Suprapubic skin (tissue), 4 donors: ENCODE data around the gene FYN. TPM values are rescaled to one million over a fixed set of nuclear protein-coding genes. Genes with fewer than 3 reads are reported as not detected.

Source experiments
- DNase-seq, 2 donors: peaks; one replicate each; pipeline ENCODE4 v3.0.0-alpha.2; 2019; ENCODE audit warnings: low spot score in 2 of 2
- H3K27ac ChIP-seq: fragments of 200-600 bp; sonication (generic); one replicate; pipeline ENCODE4 v1.5.1; 2019
- H3K27me3 ChIP-seq: fragments of 200-600 bp; sonication (generic); one replicate; pipeline ENCODE4 v1.5.1; 2019
- H3K36me3 ChIP-seq: fragments of 200-600 bp; sonication (generic); one replicate; pipeline ENCODE4 v1.5.1; 2019
- H3K4me1 ChIP-seq: fragments of 200-600 bp; sonication (generic); one replicate; pipeline ENCODE4 v1.5.1; 2019
- H3K4me3 ChIP-seq: fragments of 200-600 bp; sonication (generic); one replicate; pipeline ENCODE4 v1.5.1; 2019; ENCODE audit warnings: mild to moderate bottlenecking
- H3K9me3 ChIP-seq: fragments of 200-600 bp; sonication (generic); one replicate; pipeline ENCODE4 v1.5.1; 2019
- EP300 ChIP-seq: sonication (generic); formaldehyde crosslinking; IDR thresholded peaks from one replicate; pipeline ENCODE4 v1.6.1; 2017; ENCODE audit warnings: antibody characterized with exemption
- POLR2A ChIP-seq, 2 donors: fragments of 450-650 bp; IDR thresholded peaks; one replicate each; pipeline ENCODE4 v1.6.1; 2017; ENCODE audit warnings: antibody characterized with exemption in 2 of 2, mild to moderate bottlenecking in 2 of 2, moderate library complexity in 2 of 2
- POLR2AphosphoS5 ChIP-seq, 3 donors: sonication (generic); formaldehyde crosslinking; IDR thresholded peaks; one replicate each; pipeline ENCODE4 v1.6.1; 2017; ENCODE audit warnings: antibody characterized with exemption in 3 of 3
- WGBS: methylation state at CpG from one replicate; pipeline ENCODE4 v1.1.5; 2018; 5-methylcytosine and 5-hydroxymethylcytosine counted together
- total RNA-seq, 4 donors: library from RNA; depleted of rRNA; stranded (reverse); fragments of >200 nt; gene quantifications; one replicate each; pipeline ENCODE4 v1.1.0, GENCODE V29; 2016
- TF ChIP-seq, protein P1 (sequence below), 2 donors: fragments of 200-600 bp in 1 of 2; fragments of 450-650 bp in 1 of 2; sonication (generic) in 1 of 2; IDR thresholded peaks; one replicate each; pipeline ENCODE4 v1.5.1; 2016 to 2019; ENCODE audit warnings: antibody characterized with exemption in 2 of 2, mild to moderate bottlenecking in 1 of 2, moderate library complexity in 1 of 2

FYN gene
- total RNA-seq, 4 donors from 2014 or later: 36.6 to 89.6 (median 67.3) TPM

DNA sequence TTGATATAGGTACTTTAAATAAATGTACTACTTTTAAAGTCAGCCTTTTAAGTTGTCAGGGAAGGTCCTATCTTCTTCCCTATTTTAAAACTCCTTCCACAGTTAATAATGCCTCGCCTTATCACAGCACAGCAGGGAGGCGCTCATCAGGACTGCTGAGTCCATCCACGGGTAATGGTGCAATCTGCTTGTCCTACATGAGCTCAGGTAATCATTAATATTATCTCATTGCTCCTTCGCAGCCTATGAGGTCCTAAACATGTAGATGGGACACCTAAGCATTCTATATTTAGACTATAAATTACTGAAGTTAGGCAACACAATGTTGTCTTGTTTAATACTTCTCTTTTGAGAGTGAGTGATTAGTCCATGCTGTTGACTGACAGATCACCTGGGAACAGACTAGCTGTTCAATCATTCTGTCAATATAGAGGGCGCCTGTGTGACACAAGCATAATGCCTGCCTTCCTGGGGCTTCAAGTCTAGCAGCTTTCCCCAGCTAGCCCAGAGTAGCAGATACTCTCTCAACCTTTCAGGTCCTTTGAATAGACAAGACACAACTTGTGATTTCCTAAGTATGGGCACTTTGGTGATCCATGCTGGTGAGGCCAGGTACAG, 91.0 kb downstream of the FYN start:
- H3K27me3 ChIP-seq: no peaks in the 10 kb centered on the region
- peaks cover 15% of the 10 kb centered on the region for H3K4me1 ChIP-seq
- H3K27ac ChIP-seq: no peak overlapping the region
- no peaks in the 10 kb centered on the region for H3K9me3 ChIP-seq
- DNase-seq: no peak
- WGBS: 92% methylated on average over 5 of the region's 5 CpGs
- TF ChIP-seq EP300 (no peak), POLR2AphosphoS5 (IDR thresholded peaks at IDR 0.05) (no peak), POLR2A (IDR thresholded peaks at IDR 0.05) (no peak)
- TF ChIP-seq, protein P1, sequence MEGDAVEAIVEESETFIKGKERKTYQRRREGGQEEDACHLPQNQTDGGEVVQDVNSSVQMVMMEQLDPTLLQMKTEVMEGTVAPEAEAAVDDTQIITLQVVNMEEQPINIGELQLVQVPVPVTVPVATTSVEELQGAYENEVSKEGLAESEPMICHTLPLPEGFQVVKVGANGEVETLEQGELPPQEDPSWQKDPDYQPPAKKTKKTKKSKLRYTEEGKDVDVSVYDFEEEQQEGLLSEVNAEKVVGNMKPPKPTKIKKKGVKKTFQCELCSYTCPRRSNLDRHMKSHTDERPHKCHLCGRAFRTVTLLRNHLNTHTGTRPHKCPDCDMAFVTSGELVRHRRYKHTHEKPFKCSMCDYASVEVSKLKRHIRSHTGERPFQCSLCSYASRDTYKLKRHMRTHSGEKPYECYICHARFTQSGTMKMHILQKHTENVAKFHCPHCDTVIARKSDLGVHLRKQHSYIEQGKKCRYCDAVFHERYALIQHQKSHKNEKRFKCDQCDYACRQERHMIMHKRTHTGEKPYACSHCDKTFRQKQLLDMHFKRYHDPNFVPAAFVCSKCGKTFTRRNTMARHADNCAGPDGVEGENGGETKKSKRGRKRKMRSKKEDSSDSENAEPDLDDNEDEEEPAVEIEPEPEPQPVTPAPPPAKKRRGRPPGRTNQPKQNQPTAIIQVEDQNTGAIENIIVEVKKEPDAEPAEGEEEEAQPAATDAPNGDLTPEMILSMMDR (IDR thresholded peaks at IDR 0.05): no peak
- no peaks in the 10 kb centered on the region for H3K36me3 ChIP-seq
- no peak overlapping the region for H3K4me3 ChIP-seq

DNA sequence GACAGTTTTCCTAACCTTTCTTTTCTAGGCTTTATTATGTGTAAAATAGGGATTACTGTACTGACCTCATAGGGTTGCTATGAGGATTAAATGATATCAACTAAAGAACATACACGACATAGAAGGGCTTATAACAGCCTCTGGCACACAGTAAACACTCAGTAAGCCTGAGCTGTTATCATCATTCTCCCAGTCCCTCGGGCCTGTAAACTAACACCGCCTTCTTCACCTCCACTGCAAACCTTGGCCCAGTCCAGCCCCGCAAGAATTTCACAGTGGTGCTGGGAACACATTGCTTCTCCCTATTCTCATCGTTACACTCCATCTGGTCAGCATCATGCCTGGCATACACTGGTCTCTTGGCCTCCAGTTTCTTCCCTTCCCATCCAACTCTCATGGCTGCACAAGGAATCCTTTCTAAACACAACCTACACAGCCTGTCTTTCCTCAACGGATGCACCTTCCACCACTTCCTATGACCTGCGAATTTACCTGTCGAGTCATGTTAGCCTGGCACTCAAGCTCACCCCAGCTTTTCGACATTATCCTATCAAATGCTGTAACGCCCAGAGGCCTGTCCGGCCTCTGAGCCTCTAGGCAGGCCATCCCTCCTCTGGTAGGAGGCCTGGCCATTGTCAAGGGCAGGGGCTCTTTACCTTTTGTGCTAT, 92.1 kb downstream of the FYN start:
- Histone ChIP-seq H3K27ac (peak overlapping the region; percentile 7), H3K36me3 (no peaks in the 10 kb centered on the region), H3K27me3 (no peaks in the 10 kb centered on the region), H3K4me3 (no peak overlapping the region), H3K9me3 (no peaks in the 10 kb centered on the region), H3K4me1 (peaks cover 19% of the 10 kb centered on the region)
- WGBS: 57% methylated on average over 11 of the region's 11 CpGs
- TF ChIP-seq POLR2AphosphoS5 (IDR thresholded peaks at IDR 0.05) (no peak), EP300 (no peak), POLR2A (IDR thresholded peaks at IDR 0.05) (no peak)
- TF ChIP-seq, protein P1 (IDR thresholded peaks at IDR 0.05): no peak
- no peak for DNase-seq

DNA sequence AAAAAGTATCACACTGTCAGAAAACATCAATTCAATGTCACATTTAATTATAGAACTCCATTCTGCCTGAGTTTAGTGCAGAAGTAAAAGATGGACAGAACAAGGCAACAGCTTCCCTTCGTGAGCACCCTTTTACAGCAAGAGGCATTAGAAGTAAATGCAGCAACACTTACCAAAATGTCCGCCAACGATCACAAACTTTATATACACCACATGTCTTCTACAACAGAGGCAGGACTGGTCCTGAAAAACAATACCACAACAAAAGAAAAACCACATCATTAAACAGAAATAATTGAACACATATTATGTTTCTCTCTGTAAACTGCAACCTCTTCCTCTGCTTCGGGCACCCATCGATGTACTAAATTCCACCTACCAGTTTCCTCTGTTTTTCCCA, 92.9 kb downstream of the FYN start:
- no peak for TF ChIP-seq POLR2AphosphoS5 (IDR thresholded peaks at IDR 0.05)
- TF ChIP-seq, protein P1 (IDR thresholded peaks at IDR 0.05): no peak
- no peak for TF ChIP-seq EP300
- TF ChIP-seq POLR2A (IDR thresholded peaks at IDR 0.05): no peak
- whole genome bisulfite sequencing: 67% methylated on average over 5 of the region's 5 CpGs
- Histone ChIP-seq H3K4me3 (no peak overlapping the region), H3K36me3 (no peaks in the 10 kb centered on the region), H3K27me3 (no peaks in the 10 kb centered on the region), H3K4me1 (peaks cover 22% of the 10 kb centered on the region), H3K27ac (no peak overlapping the region), H3K9me3 (no peaks in the 10 kb centered on the region)
- DNase-seq: no peak

DNA sequence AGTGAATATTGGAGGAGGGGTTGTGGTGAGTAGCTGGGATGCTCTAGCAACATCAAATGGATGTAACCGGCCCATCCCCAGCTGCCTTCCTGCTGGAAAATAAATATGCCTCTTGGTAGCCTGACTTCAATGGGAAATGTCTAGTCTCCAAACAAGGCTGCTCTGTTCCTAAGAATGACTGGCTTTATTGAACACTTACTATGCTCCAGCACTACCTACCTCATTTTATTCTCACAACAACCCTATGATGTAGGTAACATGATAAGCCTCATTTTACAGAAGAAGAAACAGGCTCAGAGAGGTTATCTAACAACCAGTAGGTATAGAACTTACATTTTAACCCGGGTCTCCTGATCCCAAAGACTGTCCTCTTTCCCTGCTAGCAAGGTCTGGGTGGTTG, 93.6 kb downstream of the FYN start:
- H3K36me3 ChIP-seq: no peaks in the 10 kb centered on the region
- TF ChIP-seq, protein P1 (IDR thresholded peaks at IDR 0.05): no peak
- no peak for TF ChIP-seq POLR2A (IDR thresholded peaks at IDR 0.05)
- no peak for TF ChIP-seq EP300
- TF ChIP-seq POLR2AphosphoS5 (IDR thresholded peaks at IDR 0.05): no peak
- no peaks in the 10 kb centered on the region for H3K27me3 ChIP-seq
- H3K27ac ChIP-seq: no peak overlapping the region
- WGBS: 100% methylated on average over 2 of the region's 2 CpGs
- peaks cover 22% of the 10 kb centered on the region for H3K4me1 ChIP-seq
- DNase-seq: no peak
- H3K9me3 ChIP-seq: no peaks in the 10 kb centered on the region
- no peak overlapping the region for H3K4me3 ChIP-seq

DNA sequence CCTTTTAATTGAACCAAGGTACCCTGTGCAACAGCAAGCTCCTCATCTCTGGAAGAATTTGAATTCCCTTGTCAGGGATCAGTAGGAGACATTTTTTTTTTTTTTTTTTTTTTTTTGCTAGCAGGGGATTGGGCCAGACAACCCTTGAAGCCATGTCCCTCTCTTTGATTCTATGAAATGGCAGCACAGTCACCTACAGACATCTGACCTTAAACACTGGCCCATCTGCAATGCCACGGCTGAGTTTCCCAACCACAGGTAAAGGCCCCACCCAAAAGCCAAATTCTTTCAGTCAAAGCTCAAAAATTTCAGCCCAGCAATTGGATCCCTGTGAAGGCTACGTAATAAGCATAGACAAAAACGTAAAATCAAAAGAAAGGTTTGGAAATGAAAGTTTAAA, 94.2 kb downstream of the FYN start:
- peaks cover 17% of the 10 kb centered on the region for H3K4me1 ChIP-seq
- no peak overlapping the region for H3K27ac ChIP-seq
- WGBS: 94% methylated on average over 3 of the region's 3 CpGs

More for the DNA sequence above, 94.2 kb downstream of the FYN start:
- no peaks in the 10 kb centered on the region for H3K36me3 ChIP-seq
- no peak overlapping the region for H3K4me3 ChIP-seq
- TF ChIP-seq POLR2A (IDR thresholded peaks at IDR 0.05) (no peak), EP300 (no peak), POLR2AphosphoS5 (IDR thresholded peaks at IDR 0.05) (no peak)
- TF ChIP-seq, protein P1 (IDR thresholded peaks at IDR 0.05): no peak
- no peaks in the 10 kb centered on the region for H3K27me3 ChIP-seq
- no peaks in the 10 kb centered on the region for H3K9me3 ChIP-seq
- no peak for DNase-seq
